GM18511 (cell line): Measurements from ENCODE around the gene MRFAP1L1.

ENCODE experiments used
- ATAC-seq: cut with Tn5 transposase; IDR thresholded peaks from one replicate; pipeline ENCODE4 v1.9.1; 2021; ENCODE audit warnings: mild to moderate bottlenecking, moderate library complexity; ENCODE audit not compliant: unreplicated experiment

Gene MRFAP1L1

GRCh38 chr4:6663596-6664393, 45.9 kb downstream of the MRFAP1L1 start:
- no peak for ATAC-seq

- no peak for ATAC-seq
Measured at GRCh38 chr4:6662591-6662990, 47.1 kb downstream of the MRFAP1L1 start.

GRCh38 chr4:6660430-6660829, 49.2 kb downstream of the MRFAP1L1 start:
- no peak for ATAC-seq

GRCh38 chr4:6659897-6660296, 49.8 kb downstream of the MRFAP1L1 start:
- ATAC-seq: no peak

GRCh38 chr4:6658597-6659075, 51.0 kb downstream of the MRFAP1L1 start:
- ATAC-seq: no peak

GRCh38 chr4:6658209-6658595, 51.5 kb downstream of the MRFAP1L1 start:
- no peak for ATAC-seq
